Astrocyte of the cerebellum (primary cell): Measurements from ENCODE around the gene ZNF396.
A peak's percentile ranks its signal among the peaks of the same experiment; 100 is the strongest.

ENCODE experiments used
- DNase-seq: peaks from one replicate; pipeline ENCODE4 v3.0.0-alpha.2; 2011; ENCODE audit warnings: low read depth
- H3K4me3 ChIP-seq: 2 replicates; pipeline ENCODE4 v1.5.1; 2011; ENCODE audit warnings: mild to moderate bottlenecking, low read depth, low read length, moderate library complexity
- in situ Hi-C: cut with HindIII; loops from 2 replicates; pipeline ENCODE4 v1.10.0; 2017; ENCODE audit warnings: low sequenced_read_pairs
- TF ChIP-seq, protein P1 (sequence below): IDR thresholded peaks from 2 replicates; pipeline ENCODE4 v1.5.1; 2012; ENCODE audit warnings: low read length, low read depth, moderate library complexity, mild to moderate bottlenecking; ENCODE audit errors: missing control alignments

Gene ZNF396

DNA sequence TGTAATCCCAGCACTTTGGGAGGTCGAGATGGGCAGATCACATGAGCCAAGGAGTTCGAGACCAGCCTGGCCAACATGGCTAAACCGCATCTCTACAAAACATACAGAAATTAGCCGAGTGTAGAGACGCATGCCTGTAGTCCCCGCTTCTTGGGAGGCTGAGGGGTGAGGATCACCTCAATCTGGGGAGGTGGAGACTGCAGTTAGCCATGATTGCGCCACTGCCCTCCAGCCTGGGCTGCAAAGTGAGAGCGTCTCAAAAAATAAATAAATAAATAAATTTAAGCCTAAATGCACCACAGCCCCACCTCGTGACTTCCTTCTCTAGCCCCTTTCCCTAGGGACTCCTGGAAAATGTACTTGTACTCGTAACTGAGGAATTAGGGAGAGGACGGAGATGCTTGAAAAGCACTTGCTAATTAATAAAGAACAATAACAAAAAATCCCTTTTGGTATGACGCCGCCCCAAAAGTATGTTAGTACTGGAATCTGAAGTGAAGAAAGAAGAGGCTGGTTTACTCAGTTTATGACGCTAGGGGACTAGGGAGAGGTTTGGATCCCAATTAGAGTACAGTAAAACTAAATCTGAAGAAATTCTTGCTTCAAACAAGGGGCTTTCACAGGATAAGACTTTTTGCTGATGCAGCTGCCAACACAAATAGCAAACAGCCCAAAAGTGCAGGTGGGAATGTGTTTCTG is 887 bp upstream of the ZNF396 start:
- in situ Hi-C loops: no loop called here
- TF ChIP-seq, protein P1, sequence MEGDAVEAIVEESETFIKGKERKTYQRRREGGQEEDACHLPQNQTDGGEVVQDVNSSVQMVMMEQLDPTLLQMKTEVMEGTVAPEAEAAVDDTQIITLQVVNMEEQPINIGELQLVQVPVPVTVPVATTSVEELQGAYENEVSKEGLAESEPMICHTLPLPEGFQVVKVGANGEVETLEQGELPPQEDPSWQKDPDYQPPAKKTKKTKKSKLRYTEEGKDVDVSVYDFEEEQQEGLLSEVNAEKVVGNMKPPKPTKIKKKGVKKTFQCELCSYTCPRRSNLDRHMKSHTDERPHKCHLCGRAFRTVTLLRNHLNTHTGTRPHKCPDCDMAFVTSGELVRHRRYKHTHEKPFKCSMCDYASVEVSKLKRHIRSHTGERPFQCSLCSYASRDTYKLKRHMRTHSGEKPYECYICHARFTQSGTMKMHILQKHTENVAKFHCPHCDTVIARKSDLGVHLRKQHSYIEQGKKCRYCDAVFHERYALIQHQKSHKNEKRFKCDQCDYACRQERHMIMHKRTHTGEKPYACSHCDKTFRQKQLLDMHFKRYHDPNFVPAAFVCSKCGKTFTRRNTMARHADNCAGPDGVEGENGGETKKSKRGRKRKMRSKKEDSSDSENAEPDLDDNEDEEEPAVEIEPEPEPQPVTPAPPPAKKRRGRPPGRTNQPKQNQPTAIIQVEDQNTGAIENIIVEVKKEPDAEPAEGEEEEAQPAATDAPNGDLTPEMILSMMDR: no peak
- DNase-seq: no peak
- no peak overlapping the region for H3K4me3 ChIP-seq

DNA sequence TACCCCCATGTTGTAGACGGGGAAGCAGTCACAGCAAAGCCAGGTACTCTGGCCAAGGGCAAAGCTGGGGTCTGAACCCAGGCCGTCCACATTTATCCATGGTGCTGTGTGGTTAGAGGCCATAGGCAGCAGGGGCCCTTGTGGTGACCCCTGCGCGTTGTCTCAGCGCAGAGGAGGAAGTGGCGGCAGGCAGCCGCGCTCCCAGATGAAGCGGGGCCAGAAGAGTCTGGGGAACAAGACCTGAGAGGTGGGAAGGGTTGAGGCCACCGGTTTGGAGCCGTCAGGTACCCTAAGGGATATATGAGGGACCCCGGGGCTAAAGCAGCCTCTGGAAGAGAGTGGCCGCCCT is 770 bp downstream of the ZNF396 start:
- no peak for DNase-seq
- in situ Hi-C loops: no loop called here
- TF ChIP-seq, protein P1: no peak
- H3K4me3 ChIP-seq: peak overlapping the region; percentile 67

DNA sequence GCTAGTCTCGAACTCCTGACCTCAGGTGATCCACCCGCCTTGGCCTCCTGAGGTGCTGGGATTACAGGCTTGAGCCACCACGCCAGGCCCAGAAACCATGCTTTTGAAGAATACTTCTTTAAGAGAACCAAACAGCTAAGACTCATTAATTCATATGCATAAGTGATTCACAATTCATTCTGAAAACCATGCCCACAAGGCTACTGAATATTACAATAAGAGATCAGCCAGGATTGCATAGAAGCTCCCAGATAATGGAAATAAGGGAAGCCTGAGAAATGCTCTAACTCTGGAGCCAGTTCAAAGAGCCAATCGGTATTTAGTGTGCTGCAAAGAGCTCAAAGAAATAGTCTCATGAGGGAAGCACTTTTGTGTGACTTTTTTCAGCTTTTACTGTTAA is 2.4 kb downstream of the ZNF396 start:
- H3K4me3 ChIP-seq: no peak overlapping the region
- TF ChIP-seq, protein P1: no peak
- DNase-seq: no peak
- in situ Hi-C loops: no loop called here

DNA sequence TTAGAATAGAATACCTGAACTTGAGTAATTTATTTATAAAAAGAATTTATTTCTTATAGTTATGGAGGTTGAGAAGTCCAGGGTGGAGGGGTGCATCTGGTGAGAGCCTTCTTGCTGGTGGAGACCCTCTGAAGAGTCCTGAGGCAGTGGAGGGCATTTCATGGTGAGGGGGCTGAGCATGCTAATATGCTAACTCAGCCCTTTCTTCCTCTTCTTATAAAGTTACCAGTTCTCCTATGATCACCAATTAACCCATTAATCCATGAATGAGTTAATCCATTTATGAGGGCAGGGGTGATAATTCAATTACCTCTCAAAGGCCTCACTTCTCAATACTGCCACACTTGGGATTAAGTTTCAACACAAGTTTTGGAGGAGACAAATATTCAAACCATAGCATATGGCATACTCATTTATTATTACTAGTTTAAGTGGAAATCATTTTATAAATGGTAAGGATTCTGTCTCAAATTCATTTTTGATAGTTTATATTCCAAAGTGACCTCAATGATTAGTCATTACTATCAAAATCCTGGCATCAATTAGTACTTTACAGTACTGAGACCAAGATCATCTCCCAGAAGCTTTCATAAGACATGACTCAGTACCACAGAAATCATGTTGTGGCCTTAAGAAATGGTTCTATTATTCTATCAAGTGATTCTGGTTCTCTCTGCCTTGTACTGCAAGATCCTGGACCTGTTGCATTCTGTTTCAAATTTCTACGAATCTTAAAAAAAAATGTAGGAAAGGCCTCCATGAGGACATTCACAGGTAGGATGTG is 5.5 kb downstream of the ZNF396 start:
- no peak overlapping the region for H3K4me3 ChIP-seq
- in situ Hi-C loops: no loop called here
- DNase-seq: no peak
- TF ChIP-seq, protein P1: no peak

DNA sequence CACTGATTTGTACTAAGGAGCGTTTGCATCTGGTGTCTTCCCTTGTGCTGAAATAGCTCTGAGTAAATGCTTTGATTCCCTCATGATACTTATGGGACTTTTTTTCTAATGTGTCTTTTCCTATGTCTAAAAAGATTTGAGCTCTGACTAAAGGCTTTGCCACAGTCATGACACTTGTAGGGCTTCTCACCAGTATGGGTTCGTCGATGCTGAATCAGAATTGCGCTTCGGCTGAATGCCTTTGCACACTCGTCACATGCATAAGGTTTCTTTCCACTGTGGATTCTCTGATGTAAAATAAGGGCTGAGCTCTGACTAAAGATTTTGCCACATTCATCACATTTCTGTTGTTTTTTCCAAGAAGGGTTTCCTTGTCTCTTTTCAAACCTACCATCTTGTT is 8.0 kb downstream of the ZNF396 start:
- TF ChIP-seq, protein P1: no peak
- H3K4me3 ChIP-seq: no peak overlapping the region
- in situ Hi-C loops: no loop called here
- DNase-seq: no peak

DNA sequence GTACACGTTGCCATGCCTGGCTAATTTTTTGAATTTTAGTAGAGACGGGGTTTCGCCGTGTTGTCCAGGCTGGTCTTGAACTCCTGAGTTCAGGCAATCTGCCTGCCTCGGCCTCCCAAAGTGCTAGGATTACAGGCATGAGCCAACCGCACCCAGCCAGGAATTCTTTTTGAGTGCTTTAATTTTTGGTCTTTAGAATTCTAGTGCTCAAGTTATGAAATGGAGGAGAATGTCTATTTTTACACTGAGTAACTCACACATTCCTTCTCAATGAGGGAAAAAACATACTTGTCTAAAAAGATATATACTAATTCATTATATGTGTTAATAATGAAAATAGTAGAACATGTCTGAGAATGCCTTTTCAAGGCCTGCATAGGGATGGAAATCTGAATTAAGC is 8.5 kb downstream of the ZNF396 start:
- TF ChIP-seq, protein P1: no peak
- H3K4me3 ChIP-seq: no peak overlapping the region
- in situ Hi-C loops: no loop called here
- DNase-seq: no peak
